GM23338 (cell line): ENCODE data around the gene C22orf23. TPM values are rescaled to one million over a fixed set of nuclear protein-coding genes. Genes with fewer than 3 reads are reported as not detected.
A peak's percentile ranks its signal among the peaks of the same experiment; 100 is the strongest.

ENCODE experiments used
- ATAC-seq: fragments of 200-7000 bp; cut with Tn5 transposase; 3 replicates; pipeline ENCODE4 v1.9.1; 2020
- DNase-seq: peaks from one replicate; pipeline ENCODE4 v3.0.0-alpha.2; 2015; ENCODE audit warnings: low spot score
- H2AFZ ChIP-seq: fragments of 200-600 bp; sonication (generic); 2 replicates; pipeline ENCODE4 v1.8.0; 2016; ENCODE audit warnings: antibody characterized with exemption, mild to moderate bottlenecking, moderate library complexity
- H3F3A ChIP-seq: fragments of 200-600 bp; sonication (generic); replicated peaks from 2 replicates; pipeline ENCODE4 v1.8.0; 2017; ENCODE audit warnings: antibody characterized with exemption, mixed run types, low read depth
- H3K27ac ChIP-seq: fragments of 200-600 bp; sonication (generic); 2 replicates; pipeline ENCODE4 v1.6.1; 2016; ENCODE audit warnings: low read depth
- H3K27me3 ChIP-seq: fragments of 200-600 bp; sonication (generic); 2 replicates; pipeline ENCODE4 v1.8.0; 2016; ENCODE audit warnings: mild to moderate bottlenecking, mixed run types, moderate library complexity; ENCODE audit not compliant: insufficient read depth
- H3K36me3 ChIP-seq: fragments of 200-600 bp; sonication (generic); 2 replicates; pipeline ENCODE4 v1.8.0; 2016; ENCODE audit warnings: mild to moderate bottlenecking; ENCODE audit not compliant: insufficient read depth
- H3K4me1 ChIP-seq: fragments of 200-600 bp; sonication (generic); 2 replicates; pipeline ENCODE4 v1.8.0; 2016; ENCODE audit warnings: mild to moderate bottlenecking, moderate library complexity; ENCODE audit not compliant: insufficient read depth
- H3K4me2 ChIP-seq: fragments of 200-600 bp; sonication (generic); 2 replicates; pipeline ENCODE4 v1.7.1; 2017; ENCODE audit warnings: mixed run types
- H3K4me3 ChIP-seq: fragments of 200-600 bp; sonication (generic); 2 replicates; pipeline ENCODE4 v1.6.1; 2016; ENCODE audit warnings: mixed run types
- H3K79me2 ChIP-seq: fragments of 200-600 bp; sonication (generic); replicated peaks from 2 replicates; pipeline ENCODE4 v1.8.0; 2017; ENCODE audit warnings: mild to moderate bottlenecking; ENCODE audit not compliant: insufficient read depth
- H3K9me2 ChIP-seq: fragments of 200-600 bp; sonication (generic); 2 replicates; pipeline ENCODE4 v1.8.0; 2017; ENCODE audit not compliant: insufficient read depth
- H4K20me1 ChIP-seq: fragments of 200-600 bp; sonication (generic); replicated peaks from 2 replicates; pipeline ENCODE4 v1.8.0; 2017; ENCODE audit warnings: mild to moderate bottlenecking; ENCODE audit not compliant: insufficient read depth
- H3K27ac Mint-ChIP-seq: 2 replicates; pipeline ENCODE4 v1.8.0; 2020; ENCODE audit warnings: inconsistent platforms, mild to moderate bottlenecking, moderate library complexity, mixed read lengths
- H3K27me3 Mint-ChIP-seq: 3 replicates; pipeline ENCODE4 v1.8.0; 2022; ENCODE audit warnings: low read depth, mild to moderate bottlenecking, moderate library complexity, mixed read lengths, inconsistent platforms; ENCODE audit not compliant: insufficient read depth, poor library complexity
- H3K36me3 Mint-ChIP-seq: 3 replicates; pipeline ENCODE4 v1.8.0; 2021; ENCODE audit warnings: low read depth, mild to moderate bottlenecking, inconsistent platforms, moderate library complexity, mixed read lengths
- H3K4me1 Mint-ChIP-seq: 3 replicates; pipeline ENCODE4 v1.8.0; 2020; ENCODE audit warnings: mild to moderate bottlenecking, inconsistent platforms, mixed read lengths
- H3K4me3 Mint-ChIP-seq: 3 replicates; pipeline ENCODE4 v1.8.0; 2021; ENCODE audit warnings: moderate library complexity, mild to moderate bottlenecking, inconsistent platforms, mixed read lengths
- H3K9me3 Mint-ChIP-seq: 3 replicates; pipeline ENCODE4 v1.8.0; 2020; ENCODE audit warnings: moderate library complexity, mild to moderate bottlenecking, inconsistent platforms, mixed read lengths
- CREB1 ChIP-seq: fragments of 250-450 bp; sonication (Bioruptor Pico); IDR thresholded peaks from 2 replicates; pipeline ENCODE4 v1.5.0; 2020; ENCODE audit warnings: low read depth, mild to moderate bottlenecking, moderate library complexity
- EZH2 ChIP-seq: fragments of 200-600 bp; sonication (generic); IDR thresholded peaks from one replicate; pipeline ENCODE4 v1.8.0; 2017; ENCODE audit warnings: antibody characterized with exemption, mild to moderate bottlenecking, low read depth; ENCODE audit not compliant: unreplicated experiment
- EZH2phosphoT487 ChIP-seq: fragments of 200-600 bp; sonication (generic); IDR thresholded peaks from one replicate; pipeline ENCODE4 v1.8.1; 2018; ENCODE audit warnings: antibody characterized with exemption; ENCODE audit not compliant: unreplicated experiment
- NANOG ChIP-seq: IDR thresholded peaks from 2 replicates; pipeline ENCODE4 v1.6.1; 2016; ENCODE audit warnings: antibody characterized with exemption, borderline replicate concordance
- POLR2AphosphoS5 ChIP-seq: IDR thresholded peaks from 2 replicates; pipeline ENCODE4 v1.6.1; 2016; ENCODE audit warnings: antibody characterized with exemption, low read depth
- STAT1 ChIP-seq: IDR thresholded peaks from one replicate; pipeline ENCODE4 v1.6.1; 2016; ENCODE audit warnings: antibody characterized with exemption; ENCODE audit not compliant: unreplicated experiment
- ZNF331 ChIP-seq: fragments of 250-450 bp; sonication (Bioruptor Pico); IDR thresholded peaks from 2 replicates; pipeline ENCODE4 v1.5.0; 2020; ENCODE audit warnings: low read depth, mild to moderate bottlenecking, moderate library complexity
- polyA plus RNA-seq: library from polyadenylated mRNA; unstranded; fragments of >200 nt; fragmentation: Nextera tagmentation; extraction: Ambion mirVana; gene quantifications from 2 replicates; pipeline ENCODE4 v1.2.1, GENCODE V29; 2016
- total RNA-seq: library from RNA; depleted of rRNA; stranded (reverse); fragments of >200 nt; shearing (Covaris generic); gene quantifications from 2 replicates; pipeline ENCODE4 v1.2.3, GENCODE V29; 2014
- TF ChIP-seq, protein P1 (sequence below): IDR thresholded peaks from one replicate; pipeline ENCODE4 v1.6.1; 2018; ENCODE audit warnings: antibody characterized with exemption; ENCODE audit not compliant: unreplicated experiment
- TF ChIP-seq, protein P2 (sequence below): fragments of 250-450 bp; sonication (Bioruptor Pico); IDR thresholded peaks from 2 replicates; pipeline ENCODE4 v1.5.0; 2020; ENCODE audit warnings: mild to moderate bottlenecking, moderate library complexity
- TF ChIP-seq, protein P3 (sequence below): IDR thresholded peaks from 2 replicates; pipeline ENCODE4 v1.6.1; 2016; ENCODE audit warnings: antibody characterized with exemption

C22orf23 gene
- total and polyA plus RNA-seq, 2 experiments from 2014 or later, result 0.38 TPM; not detected in 1

DNA sequence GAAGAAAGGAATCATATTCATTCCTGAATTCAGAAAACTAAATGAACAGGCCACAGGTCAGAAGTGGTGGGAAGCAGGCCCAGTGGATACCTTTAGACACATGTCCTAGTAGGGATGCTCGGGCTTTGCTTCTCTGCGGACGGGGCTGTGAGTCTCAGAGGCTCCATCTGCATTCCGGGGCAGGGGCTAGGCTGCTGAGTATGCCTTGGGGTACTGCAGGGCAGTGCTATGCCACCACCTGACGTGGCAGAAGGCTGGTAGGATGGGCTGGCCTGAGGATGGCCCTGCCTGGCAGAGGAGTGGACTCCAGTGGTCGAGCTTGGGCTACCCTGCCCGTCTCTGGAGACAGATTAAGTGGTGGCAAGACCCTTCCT lies 9.6 kb downstream of the C22orf23 start:
- H3K9me3 Mint-ChIP-seq, result no peaks in the 10 kb centered on the region
- Histone ChIP-seq H3K27ac (peak overlapping the region; percentile 59; the same call in 1 of the 2 replicates), H3K79me2 (no peaks in the 10 kb centered on the region), H3K4me3 (no peak overlapping the region), H4K20me1 (no peaks in the 10 kb centered on the region; the same call in 1 of the 2 replicates), H3K36me3 (no peaks in the 10 kb centered on the region; the same call in 1 of the 2 replicates), H3F3A (0 out of 2 replicates have a peak, but pooled peaks cover 2% of the 10 kb centered on the region), H3K4me2 (no peak overlapping the region), H2AFZ (no peak overlapping the region), H3K9me2 (no peaks in the 10 kb centered on the region), H3K27me3 (no peaks in the 10 kb centered on the region), H3K4me1 (peaks cover 4% of the 10 kb centered on the region; the same call in 1 of the 2 replicates)
- DNase-seq (no peak), ATAC-seq (no peak)
- no peak overlapping the region for H3K4me3 Mint-ChIP-seq
- no peak overlapping the region for H3K27ac Mint-ChIP-seq
- TF ChIP-seq, protein P1, sequence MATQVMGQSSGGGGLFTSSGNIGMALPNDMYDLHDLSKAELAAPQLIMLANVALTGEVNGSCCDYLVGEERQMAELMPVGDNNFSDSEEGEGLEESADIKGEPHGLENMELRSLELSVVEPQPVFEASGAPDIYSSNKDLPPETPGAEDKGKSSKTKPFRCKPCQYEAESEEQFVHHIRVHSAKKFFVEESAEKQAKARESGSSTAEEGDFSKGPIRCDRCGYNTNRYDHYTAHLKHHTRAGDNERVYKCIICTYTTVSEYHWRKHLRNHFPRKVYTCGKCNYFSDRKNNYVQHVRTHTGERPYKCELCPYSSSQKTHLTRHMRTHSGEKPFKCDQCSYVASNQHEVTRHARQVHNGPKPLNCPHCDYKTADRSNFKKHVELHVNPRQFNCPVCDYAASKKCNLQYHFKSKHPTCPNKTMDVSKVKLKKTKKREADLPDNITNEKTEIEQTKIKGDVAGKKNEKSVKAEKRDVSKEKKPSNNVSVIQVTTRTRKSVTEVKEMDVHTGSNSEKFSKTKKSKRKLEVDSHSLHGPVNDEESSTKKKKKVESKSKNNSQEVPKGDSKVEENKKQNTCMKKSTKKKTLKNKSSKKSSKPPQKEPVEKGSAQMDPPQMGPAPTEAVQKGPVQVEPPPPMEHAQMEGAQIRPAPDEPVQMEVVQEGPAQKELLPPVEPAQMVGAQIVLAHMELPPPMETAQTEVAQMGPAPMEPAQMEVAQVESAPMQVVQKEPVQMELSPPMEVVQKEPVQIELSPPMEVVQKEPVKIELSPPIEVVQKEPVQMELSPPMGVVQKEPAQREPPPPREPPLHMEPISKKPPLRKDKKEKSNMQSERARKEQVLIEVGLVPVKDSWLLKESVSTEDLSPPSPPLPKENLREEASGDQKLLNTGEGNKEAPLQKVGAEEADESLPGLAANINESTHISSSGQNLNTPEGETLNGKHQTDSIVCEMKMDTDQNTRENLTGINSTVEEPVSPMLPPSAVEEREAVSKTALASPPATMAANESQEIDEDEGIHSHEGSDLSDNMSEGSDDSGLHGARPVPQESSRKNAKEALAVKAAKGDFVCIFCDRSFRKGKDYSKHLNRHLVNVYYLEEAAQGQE, result no peak
- no peak for TF ChIP-seq STAT1
- TF ChIP-seq NANOG, result no peak
- H3K4me1 Mint-ChIP-seq, result peaks cover 8% of the 10 kb centered on the region; the same call in 1 of the 3 replicates
- H3K27me3 Mint-ChIP-seq, result peaks cover 9% of the 10 kb centered on the region
- 0 out of 3 replicates have a peak, but pooled peaks cover 9% of the 10 kb centered on the region for H3K36me3 Mint-ChIP-seq

DNA sequence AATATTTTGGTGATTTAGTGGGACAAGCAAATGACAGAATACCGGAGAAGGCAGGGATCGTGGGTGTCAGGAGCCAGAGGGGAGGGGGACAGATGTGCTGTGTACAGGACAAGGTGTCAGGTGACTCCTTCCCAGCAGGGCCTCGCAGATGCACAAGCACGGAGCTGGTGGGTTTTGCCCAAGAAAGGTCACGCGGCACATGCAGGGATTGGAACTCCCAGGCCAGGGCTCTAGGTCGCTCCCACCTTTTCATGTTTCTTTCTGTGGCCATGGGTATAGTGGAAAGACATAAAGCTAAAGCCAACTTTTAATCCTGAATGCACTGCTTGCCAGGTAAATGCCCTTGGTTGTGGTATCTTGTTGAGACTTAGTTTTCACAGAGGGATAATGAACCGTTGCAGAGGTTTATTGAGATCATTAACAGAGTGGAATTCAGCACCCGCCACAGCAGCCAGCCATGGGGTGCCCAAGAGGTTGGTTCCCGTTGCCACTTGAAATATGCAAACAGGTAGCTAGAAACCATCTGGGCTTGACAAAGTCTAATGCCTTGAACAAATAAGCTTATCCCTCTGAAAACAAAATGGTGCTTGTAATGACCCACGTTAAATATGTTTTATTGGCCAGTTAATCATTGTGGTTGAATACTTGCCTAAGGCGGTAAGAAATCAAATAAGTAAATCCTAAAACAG lies 10.1 kb downstream of the C22orf23 start:
- 0 out of 3 replicates have a peak, but pooled peaks cover 9% of the 10 kb centered on the region for H3K36me3 Mint-ChIP-seq
- H3K27ac Mint-ChIP-seq, result no peak overlapping the region
- no peaks in the 10 kb centered on the region for H3K27me3 ChIP-seq
- no peaks in the 10 kb centered on the region; the same call in 1 of the 2 replicates for H3K36me3 ChIP-seq
- H2AFZ ChIP-seq, result no peak overlapping the region
- H3K4me3 Mint-ChIP-seq, result no peak overlapping the region
- no peak overlapping the region for H3K4me3 ChIP-seq
- H3K27ac ChIP-seq, result peak overlapping the region; percentile 59; the same call in 1 of the 2 replicates
- H3K4me1 ChIP-seq, result peaks cover 4% of the 10 kb centered on the region; the same call in 1 of the 2 replicates
- no peak for ATAC-seq
- no peaks in the 10 kb centered on the region for H3K79me2 ChIP-seq
- H4K20me1 ChIP-seq, result no peaks in the 10 kb centered on the region; the same call in 1 of the 2 replicates
- peaks cover 9% of the 10 kb centered on the region for H3K27me3 Mint-ChIP-seq
- 0 out of 2 replicates have a peak, but pooled peaks cover 2% of the 10 kb centered on the region for H3F3A ChIP-seq
- peaks cover 8% of the 10 kb centered on the region; the same call in 1 of the 3 replicates for H3K4me1 Mint-ChIP-seq
- H3K4me2 ChIP-seq, result no peak overlapping the region
- H3K9me3 Mint-ChIP-seq, result no peaks in the 10 kb centered on the region
- no peaks in the 10 kb centered on the region for H3K9me2 ChIP-seq
- no peak for DNase-seq
- TF ChIP-seq, protein P2, sequence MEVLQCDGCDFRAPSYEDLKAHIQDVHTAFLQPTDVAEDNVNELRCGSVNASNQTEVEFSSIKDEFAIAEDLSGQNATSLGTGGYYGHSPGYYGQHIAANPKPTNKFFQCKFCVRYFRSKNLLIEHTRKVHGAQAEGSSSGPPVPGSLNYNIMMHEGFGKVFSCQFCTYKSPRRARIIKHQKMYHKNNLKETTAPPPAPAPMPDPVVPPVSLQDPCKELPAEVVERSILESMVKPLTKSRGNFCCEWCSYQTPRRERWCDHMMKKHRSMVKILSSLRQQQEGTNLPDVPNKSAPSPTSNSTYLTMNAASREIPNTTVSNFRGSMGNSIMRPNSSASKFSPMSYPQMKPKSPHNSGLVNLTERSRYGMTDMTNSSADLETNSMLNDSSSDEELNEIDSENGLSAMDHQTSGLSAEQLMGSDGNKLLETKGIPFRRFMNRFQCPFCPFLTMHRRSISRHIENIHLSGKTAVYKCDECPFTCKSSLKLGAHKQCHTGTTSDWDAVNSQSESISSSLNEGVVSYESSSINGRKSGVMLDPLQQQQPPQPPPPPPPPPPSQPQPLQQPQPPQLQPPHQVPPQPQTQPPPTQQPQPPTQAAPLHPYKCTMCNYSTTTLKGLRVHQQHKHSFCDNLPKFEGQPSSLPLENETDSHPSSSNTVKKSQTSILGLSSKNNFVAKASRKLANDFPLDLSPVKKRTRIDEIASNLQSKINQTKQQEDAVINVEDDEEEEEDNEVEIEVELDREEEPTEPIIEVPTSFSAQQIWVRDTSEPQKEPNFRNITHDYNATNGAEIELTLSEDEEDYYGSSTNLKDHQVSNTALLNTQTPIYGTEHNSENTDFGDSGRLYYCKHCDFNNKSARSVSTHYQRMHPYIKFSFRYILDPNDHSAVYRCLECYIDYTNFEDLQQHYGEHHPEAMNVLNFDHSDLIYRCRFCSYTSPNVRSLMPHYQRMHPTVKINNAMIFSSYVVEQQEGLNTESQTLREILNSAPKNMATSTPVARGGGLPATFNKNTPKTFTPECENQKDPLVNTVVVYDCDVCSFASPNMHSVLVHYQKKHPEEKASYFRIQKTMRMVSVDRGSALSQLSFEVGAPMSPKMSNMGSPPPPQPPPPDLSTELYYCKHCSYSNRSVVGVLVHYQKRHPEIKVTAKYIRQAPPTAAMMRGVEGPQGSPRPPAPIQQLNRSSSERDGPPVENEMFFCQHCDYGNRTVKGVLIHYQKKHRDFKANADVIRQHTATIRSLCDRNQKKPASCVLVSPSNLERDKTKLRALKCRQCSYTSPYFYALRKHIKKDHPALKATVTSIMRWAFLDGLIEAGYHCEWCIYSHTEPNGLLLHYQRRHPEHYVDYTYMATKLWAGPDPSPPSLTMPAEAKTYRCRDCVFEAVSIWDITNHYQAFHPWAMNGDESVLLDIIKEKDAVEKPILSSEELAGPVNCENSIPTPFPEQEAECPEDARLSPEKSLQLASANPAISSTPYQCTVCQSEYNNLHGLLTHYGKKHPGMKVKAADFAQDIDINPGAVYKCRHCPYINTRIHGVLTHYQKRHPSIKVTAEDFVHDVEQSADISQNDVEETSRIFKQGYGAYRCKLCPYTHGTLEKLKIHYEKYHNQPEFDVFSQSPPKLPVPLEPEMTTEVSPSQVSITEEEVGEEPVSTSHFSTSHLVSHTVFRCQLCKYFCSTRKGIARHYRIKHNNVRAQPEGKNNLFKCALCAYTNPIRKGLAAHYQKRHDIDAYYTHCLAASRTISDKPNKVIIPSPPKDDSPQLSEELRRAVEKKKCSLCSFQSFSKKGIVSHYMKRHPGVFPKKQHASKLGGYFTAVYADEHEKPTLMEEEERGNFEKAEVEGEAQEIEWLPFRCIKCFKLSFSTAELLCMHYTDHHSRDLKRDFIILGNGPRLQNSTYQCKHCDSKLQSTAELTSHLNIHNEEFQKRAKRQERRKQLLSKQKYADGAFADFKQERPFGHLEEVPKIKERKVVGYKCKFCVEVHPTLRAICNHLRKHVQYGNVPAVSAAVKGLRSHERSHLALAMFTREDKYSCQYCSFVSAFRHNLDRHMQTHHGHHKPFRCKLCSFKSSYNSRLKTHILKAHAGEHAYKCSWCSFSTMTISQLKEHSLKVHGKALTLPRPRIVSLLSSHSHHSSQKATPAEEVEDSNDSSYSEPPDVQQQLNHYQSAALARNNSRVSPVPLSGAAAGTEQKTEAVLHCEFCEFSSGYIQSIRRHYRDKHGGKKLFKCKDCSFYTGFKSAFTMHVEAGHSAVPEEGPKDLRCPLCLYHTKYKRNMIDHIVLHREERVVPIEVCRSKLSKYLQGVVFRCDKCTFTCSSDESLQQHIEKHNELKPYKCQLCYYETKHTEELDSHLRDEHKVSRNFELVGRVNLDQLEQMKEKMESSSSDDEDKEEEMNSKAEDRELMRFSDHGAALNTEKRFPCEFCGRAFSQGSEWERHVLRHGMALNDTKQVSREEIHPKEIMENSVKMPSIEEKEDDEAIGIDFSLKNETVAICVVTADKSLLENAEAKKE, result no peak
- TF ChIP-seq EZH2phosphoT487 (no peak), ZNF331 (no peak), POLR2AphosphoS5 (no peak), CREB1 (CRISPR knock-in tag) (no peak), NANOG (no peak), EZH2 (no peak)
- TF ChIP-seq, protein P3, sequence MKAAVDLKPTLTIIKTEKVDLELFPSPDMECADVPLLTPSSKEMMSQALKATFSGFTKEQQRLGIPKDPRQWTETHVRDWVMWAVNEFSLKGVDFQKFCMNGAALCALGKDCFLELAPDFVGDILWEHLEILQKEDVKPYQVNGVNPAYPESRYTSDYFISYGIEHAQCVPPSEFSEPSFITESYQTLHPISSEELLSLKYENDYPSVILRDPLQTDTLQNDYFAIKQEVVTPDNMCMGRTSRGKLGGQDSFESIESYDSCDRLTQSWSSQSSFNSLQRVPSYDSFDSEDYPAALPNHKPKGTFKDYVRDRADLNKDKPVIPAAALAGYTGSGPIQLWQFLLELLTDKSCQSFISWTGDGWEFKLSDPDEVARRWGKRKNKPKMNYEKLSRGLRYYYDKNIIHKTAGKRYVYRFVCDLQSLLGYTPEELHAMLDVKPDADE, result no peak
